ENCODE results near the gene RASSF10.

Gene RASSF10

DNA sequence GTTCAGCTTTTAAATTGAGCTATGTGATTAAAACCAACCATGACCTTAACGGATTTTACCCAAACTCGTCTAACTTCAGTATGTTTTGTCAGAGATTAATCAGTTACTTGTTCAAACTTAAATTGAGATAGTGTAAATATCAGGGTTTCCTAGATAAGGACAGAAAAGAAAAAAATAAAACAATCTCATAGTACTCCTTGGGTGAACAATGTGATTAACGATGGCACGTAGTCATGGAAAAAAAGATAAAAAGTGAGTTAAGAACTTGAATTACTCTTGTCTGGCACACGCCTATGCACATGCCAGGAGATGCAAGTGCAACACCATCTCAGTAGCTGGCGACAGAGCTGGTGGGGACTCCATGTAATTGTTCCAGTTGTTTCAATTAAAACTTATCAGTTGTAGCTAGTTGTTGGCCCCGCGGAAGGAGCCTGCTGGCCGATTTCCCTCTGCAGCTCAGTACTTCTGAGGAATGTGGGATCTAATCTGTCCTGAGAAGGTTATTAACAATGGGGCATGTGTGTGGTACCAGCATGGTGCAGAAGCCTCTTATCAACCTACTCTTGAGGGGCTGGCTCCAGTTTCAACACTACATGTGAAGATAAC is 3.0 kb downstream of the RASSF10 start:
- no peak for DNase-seq (ENCODE audit: low read depth in 1 of 2, low spot score in 1 of 2)
- TF ChIP-seq POLR2AphosphoS5 (IDR thresholded peaks at IDR 0.05; ENCODE audit: low read depth), result no peak
- TF ChIP-seq, protein P1, sequence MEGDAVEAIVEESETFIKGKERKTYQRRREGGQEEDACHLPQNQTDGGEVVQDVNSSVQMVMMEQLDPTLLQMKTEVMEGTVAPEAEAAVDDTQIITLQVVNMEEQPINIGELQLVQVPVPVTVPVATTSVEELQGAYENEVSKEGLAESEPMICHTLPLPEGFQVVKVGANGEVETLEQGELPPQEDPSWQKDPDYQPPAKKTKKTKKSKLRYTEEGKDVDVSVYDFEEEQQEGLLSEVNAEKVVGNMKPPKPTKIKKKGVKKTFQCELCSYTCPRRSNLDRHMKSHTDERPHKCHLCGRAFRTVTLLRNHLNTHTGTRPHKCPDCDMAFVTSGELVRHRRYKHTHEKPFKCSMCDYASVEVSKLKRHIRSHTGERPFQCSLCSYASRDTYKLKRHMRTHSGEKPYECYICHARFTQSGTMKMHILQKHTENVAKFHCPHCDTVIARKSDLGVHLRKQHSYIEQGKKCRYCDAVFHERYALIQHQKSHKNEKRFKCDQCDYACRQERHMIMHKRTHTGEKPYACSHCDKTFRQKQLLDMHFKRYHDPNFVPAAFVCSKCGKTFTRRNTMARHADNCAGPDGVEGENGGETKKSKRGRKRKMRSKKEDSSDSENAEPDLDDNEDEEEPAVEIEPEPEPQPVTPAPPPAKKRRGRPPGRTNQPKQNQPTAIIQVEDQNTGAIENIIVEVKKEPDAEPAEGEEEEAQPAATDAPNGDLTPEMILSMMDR (IDR thresholded peaks at IDR 0.05; ENCODE audit: insufficient read depth, low read length), result no peak
- TF ChIP-seq, protein P2, sequence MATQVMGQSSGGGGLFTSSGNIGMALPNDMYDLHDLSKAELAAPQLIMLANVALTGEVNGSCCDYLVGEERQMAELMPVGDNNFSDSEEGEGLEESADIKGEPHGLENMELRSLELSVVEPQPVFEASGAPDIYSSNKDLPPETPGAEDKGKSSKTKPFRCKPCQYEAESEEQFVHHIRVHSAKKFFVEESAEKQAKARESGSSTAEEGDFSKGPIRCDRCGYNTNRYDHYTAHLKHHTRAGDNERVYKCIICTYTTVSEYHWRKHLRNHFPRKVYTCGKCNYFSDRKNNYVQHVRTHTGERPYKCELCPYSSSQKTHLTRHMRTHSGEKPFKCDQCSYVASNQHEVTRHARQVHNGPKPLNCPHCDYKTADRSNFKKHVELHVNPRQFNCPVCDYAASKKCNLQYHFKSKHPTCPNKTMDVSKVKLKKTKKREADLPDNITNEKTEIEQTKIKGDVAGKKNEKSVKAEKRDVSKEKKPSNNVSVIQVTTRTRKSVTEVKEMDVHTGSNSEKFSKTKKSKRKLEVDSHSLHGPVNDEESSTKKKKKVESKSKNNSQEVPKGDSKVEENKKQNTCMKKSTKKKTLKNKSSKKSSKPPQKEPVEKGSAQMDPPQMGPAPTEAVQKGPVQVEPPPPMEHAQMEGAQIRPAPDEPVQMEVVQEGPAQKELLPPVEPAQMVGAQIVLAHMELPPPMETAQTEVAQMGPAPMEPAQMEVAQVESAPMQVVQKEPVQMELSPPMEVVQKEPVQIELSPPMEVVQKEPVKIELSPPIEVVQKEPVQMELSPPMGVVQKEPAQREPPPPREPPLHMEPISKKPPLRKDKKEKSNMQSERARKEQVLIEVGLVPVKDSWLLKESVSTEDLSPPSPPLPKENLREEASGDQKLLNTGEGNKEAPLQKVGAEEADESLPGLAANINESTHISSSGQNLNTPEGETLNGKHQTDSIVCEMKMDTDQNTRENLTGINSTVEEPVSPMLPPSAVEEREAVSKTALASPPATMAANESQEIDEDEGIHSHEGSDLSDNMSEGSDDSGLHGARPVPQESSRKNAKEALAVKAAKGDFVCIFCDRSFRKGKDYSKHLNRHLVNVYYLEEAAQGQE (IDR thresholded peaks at IDR 0.05; ENCODE audit: insufficient replicate concordance, low read depth), result no peak
- no peak for TF ChIP-seq GABPA (IDR thresholded peaks at IDR 0.05; ENCODE audit: low read depth)
- TF ChIP-seq SPI1 (IDR thresholded peaks at IDR 0.05; ENCODE audit: borderline replicate concordance, low read depth), result no peak
- no peak overlapping the region for H3K4me3 ChIP-seq (replicated peaks; ENCODE audit: insufficient read depth, low read length)
- H3K27me3 ChIP-seq (ENCODE audit: insufficient read depth, poor library complexity, severe bottlenecking), result peaks cover 51% of the 10 kb centered on the region
- no peak overlapping the region for H3K27ac ChIP-seq (replicated peaks)

DNA sequence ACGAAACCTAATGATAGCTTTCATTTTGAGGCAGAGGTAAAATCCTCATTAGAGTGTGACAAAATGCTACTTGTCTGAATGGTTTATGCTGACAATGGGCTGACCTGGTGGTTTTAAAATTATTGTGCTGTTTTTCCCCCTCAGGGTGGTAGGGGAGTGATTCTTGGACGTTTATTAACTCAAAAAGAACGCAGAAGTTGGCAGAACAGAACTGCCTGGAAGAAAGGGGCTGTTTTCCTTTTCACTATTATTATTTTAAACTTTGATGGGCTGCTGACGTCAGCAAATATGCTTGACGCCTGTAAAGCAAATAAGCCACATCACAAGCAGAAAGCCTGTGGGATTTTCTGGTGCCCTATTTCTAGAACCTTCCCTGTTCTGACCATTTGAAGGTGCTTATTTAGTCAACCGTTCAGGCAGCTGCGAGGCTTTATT is 4.0 kb downstream of the RASSF10 start:
- TF ChIP-seq, protein P2 (IDR thresholded peaks at IDR 0.05; ENCODE audit: insufficient replicate concordance, low read depth), result no peak
- no peak for TF ChIP-seq GABPA (IDR thresholded peaks at IDR 0.05; ENCODE audit: low read depth)
- TF ChIP-seq, protein P1 (IDR thresholded peaks at IDR 0.05; ENCODE audit: insufficient read depth, low read length), result no peak
- TF ChIP-seq SPI1 (IDR thresholded peaks at IDR 0.05; ENCODE audit: borderline replicate concordance, low read depth), result no peak
- TF ChIP-seq POLR2AphosphoS5 (IDR thresholded peaks at IDR 0.05; ENCODE audit: low read depth), result no peak
- DNase-seq (ENCODE audit: low read depth in 1 of 2, low spot score in 1 of 2), result no peak
- Histone ChIP-seq H3K27ac (replicated peaks) (no peak overlapping the region), H3K4me3 (replicated peaks; ENCODE audit: insufficient read depth, low read length) (no peak overlapping the region), H3K27me3 (ENCODE audit: insufficient read depth, poor library complexity, severe bottlenecking) (peaks cover 48% of the 10 kb centered on the region)

DNA sequence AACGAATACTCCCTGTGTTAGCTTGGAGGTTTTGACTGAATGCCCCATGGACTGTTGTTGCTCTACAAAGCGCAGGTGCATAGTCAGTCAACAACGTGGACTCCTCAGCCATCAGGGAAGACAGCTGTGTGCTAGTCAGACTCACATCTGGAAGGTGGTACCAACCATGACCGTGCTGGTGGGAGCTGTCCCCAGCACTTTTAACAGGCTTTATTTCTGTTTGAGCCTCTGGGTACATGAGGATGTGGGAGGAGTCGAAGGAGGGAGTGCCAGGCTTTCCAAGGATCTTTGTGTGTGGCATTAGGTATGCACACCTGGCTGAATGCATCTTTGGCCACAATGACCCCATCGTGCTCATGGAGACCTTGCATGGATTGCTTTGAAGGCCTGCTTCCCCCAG is 6.6 kb downstream of the RASSF10 start:
- TF ChIP-seq GABPA (IDR thresholded peaks at IDR 0.05; ENCODE audit: low read depth) (no peak), SPI1 (IDR thresholded peaks at IDR 0.05; ENCODE audit: borderline replicate concordance, low read depth) (no peak), POLR2AphosphoS5 (IDR thresholded peaks at IDR 0.05; ENCODE audit: low read depth) (no peak)
- TF ChIP-seq, protein P2 (IDR thresholded peaks at IDR 0.05; ENCODE audit: insufficient replicate concordance, low read depth), result no peak
- TF ChIP-seq, protein P1 (IDR thresholded peaks at IDR 0.05; ENCODE audit: insufficient read depth, low read length), result no peak
- DNase-seq (ENCODE audit: low read depth in 1 of 2, low spot score in 1 of 2), result no peak
- Histone ChIP-seq H3K27me3 (ENCODE audit: insufficient read depth, poor library complexity, severe bottlenecking) (peaks cover 29% of the 10 kb centered on the region), H3K4me3 (replicated peaks; ENCODE audit: insufficient read depth, low read length) (no peak overlapping the region), H3K27ac (replicated peaks) (no peak overlapping the region)
